Vagina (tissue), 2 donors: ENCODE data around the gene FRMD3. TPM values are rescaled to one million over a fixed set of nuclear protein-coding genes. Genes with fewer than 3 reads are reported as not detected.

Experiments
- DNase-seq, 2 donors: peaks; one replicate each; pipeline ENCODE4 v3.0.0-alpha.2; 2017; ENCODE audit errors: extremely low spot score in 2 of 2
- H3K27ac ChIP-seq: fragments of 200-600 bp; sonication (generic); one replicate; pipeline ENCODE4 v1.5.1; 2019
- H3K27me3 ChIP-seq: fragments of 200-600 bp; sonication (generic); one replicate; pipeline ENCODE4 v1.5.1; 2019
- H3K36me3 ChIP-seq, 2 donors: fragments of 200-600 bp; sonication (generic); one replicate each; pipeline ENCODE4 v1.5.1; 2017 to 2019
- H3K4me1 ChIP-seq: fragments of 200-600 bp; sonication (generic); one replicate; pipeline ENCODE4 v1.5.1; 2019
- H3K4me3 ChIP-seq, 2 donors: fragments of 200-600 bp; sonication (generic); 1 replicate in 1 of 2; 2 replicates in 1 of 2; pipeline ENCODE4 v1.5.1; 2016 to 2019
- H3K9me3 ChIP-seq: fragments of 200-600 bp; sonication (generic); one replicate; pipeline ENCODE4 v1.5.1; 2019
- CTCF ChIP-seq, 3 experiments: fragments of 450-650 bp in 2 of 3; fragments of 200-600 bp in 1 of 3; sonication (generic) in 1 of 3; IDR thresholded peaks; one replicate each; pipeline ENCODE4 v1.5.1; 2017 to 2019; ENCODE audit warnings: antibody characterized with exemption in 3 of 3, mild to moderate bottlenecking in 2 of 3, moderate library complexity in 2 of 3
- POLR2A ChIP-seq, 2 donors: fragments of 450-650 bp; IDR thresholded peaks; one replicate each; pipeline ENCODE4 v1.6.1; 2017; ENCODE audit warnings: antibody characterized with exemption in 2 of 2, mild to moderate bottlenecking in 2 of 2, moderate library complexity in 2 of 2
- POLR2AphosphoS5 ChIP-seq, 2 donors: sonication (generic); formaldehyde crosslinking; IDR thresholded peaks; one replicate each; pipeline ENCODE4 v1.9.0; 2017; ENCODE audit warnings: antibody characterized with exemption in 2 of 2, mild to moderate bottlenecking in 2 of 2, low read depth in 1 of 2; ENCODE audit not compliant: insufficient read depth in 1 of 2
- intact Hi-C: fragments of 100-400 bp; cut with DNase I; formaldehyde crosslinking; loops from one replicate; pipeline ENCODE4 v1.15.1; 2023
- total RNA-seq: library from RNA; depleted of rRNA; stranded (reverse); fragments of >200 nt; gene quantifications from one replicate; pipeline ENCODE4 v1.2.3, GENCODE V29; 2016

The FRMD3 gene
- total RNA-seq, 1 donor from 2014 or later, result 13.8 TPM

GRCh38 chr9:83469722-83470121 lies 68.5 kb downstream of the FRMD3 start:
- no peaks in the 10 kb centered on the region for H3K27me3 ChIP-seq
- no peak overlapping the region for H3K4me3 ChIP-seq
- no peak overlapping the region for H3K27ac ChIP-seq
- peaks cover 5% of the 10 kb centered on the region for H3K4me1 ChIP-seq
- TF ChIP-seq CTCF (IDR thresholded peaks at IDR 0.05), result no peak
- no peak for TF ChIP-seq POLR2AphosphoS5 (IDR thresholded peaks at IDR 0.05; ENCODE audit: insufficient read depth in 1 of 2, low read depth in 1 of 2)
- TF ChIP-seq POLR2A (IDR thresholded peaks at IDR 0.05), result no peak
- H3K9me3 ChIP-seq, result no peaks in the 10 kb centered on the region
- no peaks in the 10 kb centered on the region for H3K36me3 ChIP-seq
- no peak for DNase-seq
- intact Hi-C loops, result no loop called here

- H3K27me3 ChIP-seq, result no peaks in the 10 kb centered on the region
- no peaks in the 10 kb centered on the region for H3K9me3 ChIP-seq
- intact Hi-C loops, result no loop called here
- DNase-seq, result no peak
- H3K4me3 ChIP-seq, result no peak overlapping the region
- peaks cover 5% of the 10 kb centered on the region for H3K4me1 ChIP-seq
- H3K27ac ChIP-seq, result no peak overlapping the region
- no peaks in the 10 kb centered on the region for H3K36me3 ChIP-seq
- TF ChIP-seq CTCF (IDR thresholded peaks at IDR 0.05) (no peak), POLR2A (IDR thresholded peaks at IDR 0.05) (no peak), POLR2AphosphoS5 (IDR thresholded peaks at IDR 0.05; ENCODE audit: insufficient read depth in 1 of 2, low read depth in 1 of 2) (no peak)
These were observed 69.4 kb downstream of the FRMD3 start for GRCh38 chr9:83468821-83469220.

GRCh38 chr9:83466877-83467276 lies 71.3 kb downstream of the FRMD3 start:
- H3K27me3 ChIP-seq, result no peaks in the 10 kb centered on the region
- TF ChIP-seq POLR2A (IDR thresholded peaks at IDR 0.05) (no peak), POLR2AphosphoS5 (IDR thresholded peaks at IDR 0.05; ENCODE audit: insufficient read depth in 1 of 2, low read depth in 1 of 2) (no peak), CTCF (IDR thresholded peaks at IDR 0.05) (no peak)
- no peak overlapping the region for H3K27ac ChIP-seq
- H3K36me3 ChIP-seq, result no peaks in the 10 kb centered on the region
- peaks cover 5% of the 10 kb centered on the region for H3K4me1 ChIP-seq
- no peak for DNase-seq
- intact Hi-C loops, result no loop called here
- no peaks in the 10 kb centered on the region for H3K9me3 ChIP-seq
- H3K4me3 ChIP-seq, result no peak overlapping the region

GRCh38 chr9:83466351-83466750 lies 71.8 kb downstream of the FRMD3 start:
- Histone ChIP-seq H3K4me3 (no peak overlapping the region), H3K4me1 (peaks cover 5% of the 10 kb centered on the region), H3K27ac (no peak overlapping the region), H3K9me3 (no peaks in the 10 kb centered on the region), H3K27me3 (no peaks in the 10 kb centered on the region), H3K36me3 (no peaks in the 10 kb centered on the region)
- TF ChIP-seq CTCF (IDR thresholded peaks at IDR 0.05), result no peak
- TF ChIP-seq POLR2AphosphoS5 (IDR thresholded peaks at IDR 0.05; ENCODE audit: insufficient read depth in 1 of 2, low read depth in 1 of 2), result no peak
- TF ChIP-seq POLR2A (IDR thresholded peaks at IDR 0.05), result no peak
- intact Hi-C loops, result no loop called here
- no peak for DNase-seq

GRCh38 chr9:83459830-83460229 lies 78.4 kb downstream of the FRMD3 start:
- Histone ChIP-seq H3K4me3 (no peak overlapping the region), H3K4me1 (no peaks in the 10 kb centered on the region), H3K9me3 (no peaks in the 10 kb centered on the region), H3K36me3 (no peaks in the 10 kb centered on the region), H3K27ac (no peak overlapping the region), H3K27me3 (no peaks in the 10 kb centered on the region)
- TF ChIP-seq POLR2A (IDR thresholded peaks at IDR 0.05) (no peak), POLR2AphosphoS5 (IDR thresholded peaks at IDR 0.05; ENCODE audit: insufficient read depth in 1 of 2, low read depth in 1 of 2) (no peak), CTCF (IDR thresholded peaks at IDR 0.05) (no peak)
- DNase-seq, result no peak
- intact Hi-C loops, result no loop called here
